HG03135 (cell line): ENCODE data around the gene DAZ1.
"Not testable (repeated sequence)": the region's sequence is repeated elsewhere in the genome, so short reads cannot be mapped to it uniquely, and the experiment has no call there.

Source experiments
- ATAC-seq: cut with Tn5 transposase; IDR thresholded peaks from one replicate; pipeline ENCODE4 v1.9.1; 2021; ENCODE audit warnings: mild to moderate bottlenecking, moderate library complexity; ENCODE audit not compliant: unreplicated experiment

The DAZ1 gene, protein sequence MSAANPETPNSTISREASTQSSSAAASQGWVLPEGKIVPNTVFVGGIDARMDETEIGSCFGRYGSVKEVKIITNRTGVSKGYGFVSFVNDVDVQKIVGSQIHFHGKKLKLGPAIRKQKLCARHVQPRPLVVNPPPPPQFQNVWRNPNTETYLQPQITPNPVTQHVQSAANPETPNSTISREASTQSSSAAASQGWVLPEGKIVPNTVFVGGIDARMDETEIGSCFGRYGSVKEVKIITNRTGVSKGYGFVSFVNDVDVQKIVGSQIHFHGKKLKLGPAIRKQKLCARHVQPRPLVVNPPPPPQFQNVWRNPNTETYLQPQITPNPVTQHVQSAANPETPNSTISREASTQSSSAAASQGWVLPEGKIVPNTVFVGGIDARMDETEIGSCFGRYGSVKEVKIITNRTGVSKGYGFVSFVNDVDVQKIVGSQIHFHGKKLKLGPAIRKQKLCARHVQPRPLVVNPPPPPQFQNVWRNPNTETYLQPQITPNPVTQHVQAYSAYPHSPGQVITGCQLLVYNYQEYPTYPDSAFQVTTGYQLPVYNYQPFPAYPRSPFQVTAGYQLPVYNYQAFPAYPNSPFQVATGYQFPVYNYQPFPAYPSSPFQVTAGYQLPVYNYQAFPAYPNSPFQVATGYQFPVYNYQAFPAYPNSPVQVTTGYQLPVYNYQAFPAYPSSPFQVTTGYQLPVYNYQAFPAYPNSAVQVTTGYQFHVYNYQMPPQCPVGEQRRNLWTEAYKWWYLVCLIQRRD

DNA sequence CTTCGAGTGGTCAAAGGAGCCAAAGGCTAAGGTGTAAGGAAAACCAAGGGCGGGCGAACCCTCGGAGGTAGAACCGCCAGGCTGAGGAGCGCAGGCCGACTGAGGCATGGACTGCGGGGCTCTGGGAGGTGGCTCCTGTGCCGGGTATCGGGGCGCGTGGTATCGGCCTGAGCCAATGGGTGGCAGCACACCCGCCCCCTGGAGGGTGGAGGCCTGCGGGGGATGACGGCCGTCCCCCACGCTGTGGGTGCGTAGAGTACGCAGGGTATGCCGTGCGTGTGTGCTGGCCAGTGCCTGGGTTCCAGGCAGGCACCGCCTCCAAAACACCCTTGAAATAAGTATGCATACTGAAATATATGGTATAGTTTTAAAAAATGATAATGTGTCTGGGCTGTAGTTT lies at the start of gene DAZ1:
TSS of gene DAZ1 (minus strand) at position 101 of the 400 bp plus-strand sequence. CDS start 208 bp downstream, outside the sequence.
- ATAC-seq: not testable (repeated sequence)

DNA sequence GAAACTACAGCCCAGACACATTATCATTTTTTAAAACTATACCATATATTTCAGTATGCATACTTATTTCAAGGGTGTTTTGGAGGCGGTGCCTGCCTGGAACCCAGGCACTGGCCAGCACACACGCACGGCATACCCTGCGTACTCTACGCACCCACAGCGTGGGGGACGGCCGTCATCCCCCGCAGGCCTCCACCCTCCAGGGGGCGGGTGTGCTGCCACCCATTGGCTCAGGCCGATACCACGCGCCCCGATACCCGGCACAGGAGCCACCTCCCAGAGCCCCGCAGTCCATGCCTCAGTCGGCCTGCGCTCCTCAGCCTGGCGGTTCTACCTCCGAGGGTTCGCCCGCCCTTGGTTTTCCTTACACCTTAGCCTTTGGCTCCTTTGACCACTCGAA lies 20.4 kb upstream of the DAZ1 start, which contains the start of gene DAZ2:
TSS of gene DAZ2 (plus strand) at position 301 of the 400 bp plus-strand sequence. CDS start 208 bp downstream, outside the sequence.
- not testable (repeated sequence) for ATAC-seq

DNA sequence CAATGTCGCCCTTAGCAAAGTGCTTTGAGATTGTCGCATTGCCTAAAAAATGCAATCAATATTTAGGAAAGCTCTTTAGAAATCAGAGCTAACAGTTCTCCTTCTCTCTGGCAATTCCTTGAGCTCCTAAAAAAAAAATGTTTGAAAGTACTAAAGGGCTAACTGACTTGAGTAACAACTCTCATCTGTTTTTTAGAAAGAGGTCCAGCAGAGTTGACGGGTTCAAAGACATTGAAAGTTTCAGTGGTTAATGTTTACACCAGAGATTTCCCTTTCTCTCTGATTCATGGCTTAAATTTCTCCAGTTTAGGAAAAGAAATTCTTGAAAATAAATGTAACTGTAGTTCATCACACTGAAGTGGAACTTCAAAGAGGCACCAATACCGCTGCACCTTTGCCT lies 11.9 kb upstream of the DAZ1 start:
- ATAC-seq: not testable (repeated sequence)

DNA sequence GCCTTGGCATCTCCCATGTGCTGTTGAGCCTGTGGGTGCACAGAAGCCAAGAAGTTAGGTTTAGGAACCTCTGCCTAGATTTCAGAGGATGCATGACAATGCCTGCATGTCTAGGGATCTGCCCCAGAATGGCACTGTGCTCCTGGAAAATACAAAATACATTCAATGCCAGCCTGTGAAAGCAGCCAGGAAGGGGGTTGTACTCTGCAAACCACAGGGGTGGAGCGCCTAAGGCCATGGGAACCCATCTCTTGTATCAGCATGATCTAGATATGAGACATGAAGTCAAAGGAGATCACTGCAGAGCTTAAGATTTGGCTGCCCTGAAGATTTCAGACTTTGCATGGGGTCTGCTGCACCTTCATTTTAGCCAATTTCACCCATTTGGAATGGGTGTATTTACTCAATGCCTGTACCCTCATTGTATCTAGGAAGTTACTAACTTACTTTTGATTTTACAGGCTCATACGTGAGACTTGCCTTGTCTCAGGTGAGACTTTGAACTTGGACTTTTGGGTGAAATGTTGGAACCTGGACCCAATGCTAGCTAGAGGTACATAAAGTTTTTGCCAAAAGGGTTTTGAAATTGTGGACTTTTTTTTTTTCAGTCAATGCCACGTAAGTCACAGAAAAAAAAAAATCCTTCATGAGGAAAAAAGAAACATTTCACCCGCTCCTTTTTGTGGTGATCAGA lies 11.1 kb upstream of the DAZ1 start:
- ATAC-seq: not testable (repeated sequence)

DNA sequence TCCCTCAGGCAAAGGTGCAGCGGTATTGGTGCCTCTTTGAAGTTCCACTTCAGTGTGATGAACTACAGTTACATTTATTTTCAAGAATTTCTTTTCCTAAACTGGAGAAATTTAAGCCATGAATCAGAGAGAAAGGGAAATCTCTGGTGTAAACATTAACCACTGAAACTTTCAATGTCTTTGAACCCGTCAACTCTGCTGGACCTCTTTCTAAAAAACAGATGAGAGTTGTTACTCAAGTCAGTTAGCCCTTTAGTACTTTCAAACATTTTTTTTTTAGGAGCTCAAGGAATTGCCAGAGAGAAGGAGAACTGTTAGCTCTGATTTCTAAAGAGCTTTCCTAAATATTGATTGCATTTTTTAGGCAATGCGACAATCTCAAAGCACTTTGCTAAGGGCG lies 8.6 kb upstream of the DAZ1 start:
- ATAC-seq: not testable (repeated sequence)
